ENCODE data around the gene SOD2.

- TF ChIP-seq CTCF (IDR thresholded peaks at IDR 0.05), result no peak
- TF ChIP-seq POLR2A (IDR thresholded peaks at IDR 0.05), result no peak
- no peak for TF ChIP-seq EP300 (IDR thresholded peaks at IDR 0.05)
- TF ChIP-seq POLR2AphosphoS5 (IDR thresholded peaks at IDR 0.05), result no peak
Measured at GRCh38 chr6:159686703-159687102, 6.3 kb downstream of the SOD2 start.
